Caco-2 (cell line): ENCODE data around the gene VEPH1. TPM values are rescaled to one million over a fixed set of nuclear protein-coding genes. Genes with fewer than 3 reads are reported as not detected.

Experiments
- BruUV-seq: library from RNA; stranded (reverse); fragments of 400-500 nt; replicated peaks from 2 replicates; lab custom pipeline; 2021; lab: Mats Ljungman, UMichigan
- CTCF ChIA-PET: fragments of 300-600 bp; sonication (Branson Sonifier 250); formaldehyde crosslinking; loops from one replicate; lab custom pipeline; 2022; ENCODE audit warnings: antibody characterized with exemption; lab: Charles Lee
- POLR2A ChIA-PET: fragments of 300-600 bp; sonication (Branson Sonifier 250); formaldehyde crosslinking; loops from one replicate; lab custom pipeline; 2022; ENCODE audit warnings: antibody characterized with exemption; lab: Charles Lee
- DNase-seq, 2 experiments: peaks; one replicate each; pipeline versions ENCODE4 v3.0.0 to v3.0.0-alpha.2; 2020 to 2022
- H3K27me3 ChIP-seq: replicated peaks from 2 replicates; pipeline ENCODE4 v1.6.0; 2011; ENCODE audit warnings: low read length; ENCODE audit not compliant: control insufficient read depth, insufficient read depth
- H3K36me3 ChIP-seq: 2 replicates; pipeline ENCODE4 v1.5.1; 2011; ENCODE audit warnings: low read length; ENCODE audit not compliant: control insufficient read depth, insufficient read depth
- H3K4me1 ChIP-seq: fragments of 250-450 bp; sonication (Bioruptor Pico); 2 replicates; pipeline ENCODE4 v1.5.1; 2020; ENCODE audit warnings: mild to moderate bottlenecking
- H3K4me3 ChIP-seq: 2 replicates; pipeline ENCODE4 v1.5.1; 2011; ENCODE audit warnings: low read depth, mild to moderate bottlenecking, control low read depth, low read length
- H3K9me3 ChIP-seq: fragments of 250-450 bp; sonication (Bioruptor Pico); 2 replicates; pipeline ENCODE4 v1.5.1; 2020; ENCODE audit warnings: mild to moderate bottlenecking, moderate library complexity
- H3K27ac Mint-ChIP-seq: one replicate; pipeline ENCODE4 v1.8.0; 2022; ENCODE audit warnings: mixed read lengths; ENCODE audit not compliant: unreplicated experiment
- H3K27me3 Mint-ChIP-seq: one replicate; pipeline ENCODE4 v1.8.0; 2022; ENCODE audit warnings: mixed read lengths; ENCODE audit not compliant: insufficient read depth, unreplicated experiment
- H3K36me3 Mint-ChIP-seq: one replicate; pipeline ENCODE4 v1.8.0; 2022; ENCODE audit warnings: mild to moderate bottlenecking, mixed read lengths; ENCODE audit not compliant: insufficient read depth, unreplicated experiment
- H3K4me1 Mint-ChIP-seq: one replicate; pipeline ENCODE4 v1.8.0; 2022; ENCODE audit warnings: low read depth, mixed read lengths; ENCODE audit not compliant: unreplicated experiment
- H3K4me3 Mint-ChIP-seq: one replicate; pipeline ENCODE4 v1.8.0; 2022; ENCODE audit warnings: mild to moderate bottlenecking, moderate library complexity, mixed read lengths; ENCODE audit not compliant: unreplicated experiment
- H3K9me3 Mint-ChIP-seq: one replicate; pipeline ENCODE4 v1.8.0; 2022; ENCODE audit warnings: mixed read lengths; ENCODE audit not compliant: unreplicated experiment
- intact Hi-C: fragments of 100-400 bp; cut with micrococcal nuclease; formaldehyde crosslinking; loops from one replicate; pipeline ENCODE4 v1.10.0; 2022; ENCODE audit not compliant: unreplicated experiment
- total RNA-seq: library from RNA; stranded (reverse); gene quantifications from 2 replicates; pipeline ENCODE4 v1.2.3, GENCODE V29; 2022
- TF ChIP-seq, protein P1 (sequence below), 2 experiments: fragments of 200-600 bp in 1 of 2; IDR thresholded peaks; 1 replicate in 1 of 2; 2 replicates in 1 of 2; pipeline versions ENCODE4 v1.5.1 to v1.8.0; 2011 to 2022; ENCODE audit warnings: antibody characterized with exemption in 1 of 2, control low read depth in 1 of 2, inconsistent platforms in 1 of 2, low read depth in 1 of 2, low read length in 1 of 2, mild to moderate bottlenecking in 1 of 2, moderate library complexity in 1 of 2; ENCODE audit not compliant: insufficient read depth in 1 of 2, severe bottlenecking in 1 of 2, unreplicated experiment in 1 of 2

Gene VEPH1
- total RNA-seq, 1 experiment from 2014 or later: 12.0 TPM

DNA sequence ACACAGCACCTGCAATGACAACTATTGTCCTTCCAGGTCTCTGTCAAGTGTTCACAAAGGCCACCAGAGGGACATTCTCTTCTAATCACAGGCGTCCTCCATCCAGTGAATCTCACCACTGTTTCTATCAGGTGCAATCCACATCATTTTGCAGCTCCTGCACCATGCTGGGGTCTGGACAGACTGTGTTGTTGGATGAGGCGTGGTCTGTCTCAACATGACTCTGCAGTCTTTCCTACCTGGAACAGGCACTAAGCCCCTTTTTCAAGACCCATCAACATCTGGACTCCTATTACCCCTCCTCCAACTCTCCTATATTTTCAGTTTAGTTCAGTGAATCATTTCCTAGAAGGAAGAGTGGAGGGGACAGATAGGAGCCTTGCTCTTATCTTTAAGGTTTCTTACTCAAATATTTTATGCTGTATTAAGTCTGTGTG, 31.5 kb upstream of the VEPH1 start:
- ChIA-PET CTCF (interaction anchor here (1.1 kb wide), 1 partner anchor 8 kb away, joined by 4 read pairs; no protein-coding TSS in a partner anchor), POLR2A (no interaction called here)
- DNase-seq: no peak
- TF ChIP-seq, protein P1, sequence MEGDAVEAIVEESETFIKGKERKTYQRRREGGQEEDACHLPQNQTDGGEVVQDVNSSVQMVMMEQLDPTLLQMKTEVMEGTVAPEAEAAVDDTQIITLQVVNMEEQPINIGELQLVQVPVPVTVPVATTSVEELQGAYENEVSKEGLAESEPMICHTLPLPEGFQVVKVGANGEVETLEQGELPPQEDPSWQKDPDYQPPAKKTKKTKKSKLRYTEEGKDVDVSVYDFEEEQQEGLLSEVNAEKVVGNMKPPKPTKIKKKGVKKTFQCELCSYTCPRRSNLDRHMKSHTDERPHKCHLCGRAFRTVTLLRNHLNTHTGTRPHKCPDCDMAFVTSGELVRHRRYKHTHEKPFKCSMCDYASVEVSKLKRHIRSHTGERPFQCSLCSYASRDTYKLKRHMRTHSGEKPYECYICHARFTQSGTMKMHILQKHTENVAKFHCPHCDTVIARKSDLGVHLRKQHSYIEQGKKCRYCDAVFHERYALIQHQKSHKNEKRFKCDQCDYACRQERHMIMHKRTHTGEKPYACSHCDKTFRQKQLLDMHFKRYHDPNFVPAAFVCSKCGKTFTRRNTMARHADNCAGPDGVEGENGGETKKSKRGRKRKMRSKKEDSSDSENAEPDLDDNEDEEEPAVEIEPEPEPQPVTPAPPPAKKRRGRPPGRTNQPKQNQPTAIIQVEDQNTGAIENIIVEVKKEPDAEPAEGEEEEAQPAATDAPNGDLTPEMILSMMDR (IDR thresholded peaks at IDR 0.05; ENCODE audit: insufficient read depth in 1 of 2, low read depth in 1 of 2, low read length in 1 of 2, severe bottlenecking in 1 of 2, unreplicated experiment in 1 of 2): no peak
- no peaks in the 10 kb centered on the region for H3K36me3 ChIP-seq
- Mint-ChIP-seq H3K27me3 (peaks cover 6% of the 10 kb centered on the region), H3K4me3 (no peak overlapping the region), H3K27ac (no peak overlapping the region), H3K9me3 (no peaks in the 10 kb centered on the region), H3K4me1 (no peaks in the 10 kb centered on the region), H3K36me3 (no peaks in the 10 kb centered on the region)
- H3K9me3 ChIP-seq: no peaks in the 10 kb centered on the region
- no peaks in the 10 kb centered on the region for H3K4me1 ChIP-seq
- H3K4me3 ChIP-seq: no peak overlapping the region
- intact Hi-C loops: no loop called here
- H3K27me3 ChIP-seq: no peaks in the 10 kb centered on the region
- no TSS peak for BruUV-seq

DNA sequence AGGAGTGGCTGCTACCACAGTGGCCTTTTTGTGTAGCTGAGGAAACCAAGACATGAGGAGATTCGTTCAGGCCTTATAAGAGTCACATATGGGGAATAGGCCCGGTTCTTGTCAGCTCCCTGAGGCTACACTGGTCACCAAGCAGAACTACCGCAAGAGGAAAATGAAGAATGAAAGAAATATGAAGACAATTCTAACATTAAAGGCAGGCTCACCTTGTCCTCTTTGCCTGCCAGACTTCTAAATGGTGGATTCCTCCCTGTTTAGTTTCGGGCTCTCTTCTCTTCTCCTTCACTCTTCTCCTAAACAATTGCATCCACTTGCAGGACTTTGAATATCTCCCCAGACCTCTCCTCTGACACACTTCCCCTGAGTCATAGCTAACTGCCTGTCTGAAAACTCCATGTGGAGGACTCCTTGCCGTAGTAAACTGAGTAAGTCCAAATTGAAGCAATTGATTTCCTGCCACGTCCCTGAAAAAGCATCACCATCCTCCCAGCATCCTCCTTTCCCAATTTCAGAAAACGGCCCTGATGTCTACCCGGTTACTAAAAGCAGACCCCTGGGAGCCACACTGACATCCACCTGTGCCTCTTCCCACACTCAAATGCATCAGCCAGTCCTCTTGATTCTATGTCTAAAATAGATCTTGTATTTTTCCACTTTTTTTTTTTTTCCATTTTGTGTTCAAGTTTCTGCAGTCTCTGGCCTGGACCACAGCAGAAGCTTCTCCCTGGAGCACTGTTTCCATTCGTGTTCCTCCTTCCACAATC, 30.3 kb upstream of the VEPH1 start:
- H3K36me3 Mint-ChIP-seq: no peaks in the 10 kb centered on the region
- no TSS peak for BruUV-seq

DNA sequence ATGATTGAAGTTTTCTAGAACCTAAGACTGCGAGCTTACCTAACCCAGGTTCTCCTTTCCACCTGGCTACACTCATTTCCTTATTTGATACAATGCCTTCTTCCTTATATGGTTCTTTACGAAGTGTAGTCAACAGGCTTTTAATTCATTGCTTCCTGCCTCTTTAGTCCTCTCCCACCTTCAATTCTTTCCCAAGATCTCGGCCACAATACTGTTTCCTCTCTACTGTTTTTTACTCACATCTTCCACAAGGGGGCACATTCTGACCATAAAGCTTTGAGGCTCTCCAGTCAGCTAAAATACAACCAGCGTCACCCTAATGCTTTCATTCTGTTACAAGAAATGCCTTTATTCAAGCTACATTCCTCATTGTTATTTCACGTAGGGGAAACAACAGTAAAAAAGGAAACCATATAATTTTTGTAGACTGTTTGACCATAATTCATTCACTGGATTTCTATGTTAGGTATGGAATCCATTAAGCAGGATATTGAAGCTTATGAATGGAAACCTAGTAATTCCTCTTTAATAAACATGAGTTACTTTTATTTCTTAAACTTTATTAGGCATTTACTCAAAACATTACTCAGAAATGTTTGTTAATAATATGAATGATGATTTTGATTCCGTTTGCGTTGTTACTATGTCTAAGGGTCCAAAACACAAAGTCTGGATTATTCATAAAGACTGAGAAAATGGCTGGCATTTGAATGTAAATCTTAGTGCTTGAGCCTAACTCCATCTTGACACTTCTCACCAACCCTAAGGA, 29.5 kb upstream of the VEPH1 start:
- POLR2A ChIA-PET: no interaction called here
- Mint-ChIP-seq H3K27me3 (peaks cover 6% of the 10 kb centered on the region), H3K27ac (no peak overlapping the region), H3K9me3 (no peaks in the 10 kb centered on the region), H3K4me1 (no peaks in the 10 kb centered on the region), H3K4me3 (no peak overlapping the region), H3K36me3 (no peaks in the 10 kb centered on the region)
- CTCF ChIA-PET: interaction anchor here (0.6 to 3.4 kb wide), 8 partner anchors 19 to 168 kb away, joined by 3 to 54 read pairs (median 6); no protein-coding TSS in a partner anchor
- H3K36me3 ChIP-seq: no peaks in the 10 kb centered on the region
- H3K9me3 ChIP-seq: no peaks in the 10 kb centered on the region
- intact Hi-C loops: loop anchor here (1.0 kb wide), 1 partner anchor 40 kb away; no protein-coding TSS in a partner anchor
- TF ChIP-seq, protein P1 (IDR thresholded peaks at IDR 0.05; ENCODE audit: insufficient read depth in 1 of 2, low read depth in 1 of 2, low read length in 1 of 2, severe bottlenecking in 1 of 2, unreplicated experiment in 1 of 2): peak; percentile 65 to 77
- BruUV-seq: no TSS peak
- peak in 1 of 2 experiments; percentile 58 for DNase-seq
- no peaks in the 10 kb centered on the region for H3K4me1 ChIP-seq
- no peaks in the 10 kb centered on the region for H3K27me3 ChIP-seq
- H3K4me3 ChIP-seq: no peak overlapping the region

More for the DNA sequence above, 30.3 kb upstream of the VEPH1 start:
- Mint-ChIP-seq H3K27me3 (peaks cover 6% of the 10 kb centered on the region), H3K27ac (no peak overlapping the region), H3K9me3 (no peaks in the 10 kb centered on the region), H3K4me3 (no peak overlapping the region), H3K4me1 (no peaks in the 10 kb centered on the region)
- no peaks in the 10 kb centered on the region for H3K36me3 ChIP-seq
- TF ChIP-seq, protein P1 (IDR thresholded peaks at IDR 0.05; ENCODE audit: insufficient read depth in 1 of 2, low read depth in 1 of 2, low read length in 1 of 2, severe bottlenecking in 1 of 2, unreplicated experiment in 1 of 2): no peak
- no peak for DNase-seq
- H3K9me3 ChIP-seq: no peaks in the 10 kb centered on the region
- H3K4me1 ChIP-seq: no peaks in the 10 kb centered on the region
- intact Hi-C loops: no loop called here
- no peaks in the 10 kb centered on the region for H3K27me3 ChIP-seq
- ChIA-PET POLR2A (no interaction called here), CTCF (interaction anchor here (0.7 to 3.4 kb wide), 8 partner anchors 10 to 167 kb away, joined by 3 to 54 read pairs (median 6); no protein-coding TSS in a partner anchor)
- no peak overlapping the region for H3K4me3 ChIP-seq
